ENCODE results near the gene TARBP1.

- no peak for TF ChIP-seq CTCF (IDR thresholded peaks at IDR 0.05 in 4 of 5, conservative IDR thresholded peaks at IDR 0.05 in 1 of 5)
- no peak for TF ChIP-seq POLR2A (IDR thresholded peaks at IDR 0.05)
These were observed 9.4 kb upstream of the TARBP1 start for GRCh38 chr1:234488054-234489006.

Data from gastrocnemius medialis (tissue), 4 donors.